OCI-M2 (cell line): ENCODE data around the gene LARGE1.
"Not testable (repeated sequence)": the region's sequence is repeated elsewhere in the genome, so short reads cannot be mapped to it uniquely, and the experiment has no call there.

Experiments used
- DNase-seq: peaks from one replicate; lab custom pipeline; 2025; ENCODE audit not compliant: unreplicated experiment; lab: John Stamatoyannopoulos, UW

Gene LARGE1

DNA sequence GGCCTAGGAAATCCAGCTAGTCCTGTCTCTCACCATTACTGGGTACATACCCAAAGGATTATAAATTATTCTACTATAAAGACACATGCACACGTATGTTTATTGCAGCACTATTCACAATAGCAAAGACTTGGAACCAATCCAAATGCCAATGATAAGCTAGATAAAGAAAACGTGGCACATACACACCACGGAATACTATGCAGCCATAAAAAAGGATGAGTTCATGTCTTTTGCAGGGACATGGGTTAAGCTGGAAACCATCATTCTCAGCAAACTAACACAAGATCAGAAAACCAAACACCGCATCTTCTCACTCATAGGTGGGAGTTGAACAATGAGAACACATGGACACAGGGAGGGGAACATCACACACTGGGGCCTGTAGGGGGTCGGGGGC is 61.6 kb downstream of the LARGE1 start:
- not testable (repeated sequence) for DNase-seq

GRCh38 chr22:33857767-33858166 is 62.5 kb downstream of the LARGE1 start:
- not testable (repeated sequence) for DNase-seq

- DNase-seq = no peak
Observed at GRCh38 chr22:33854724-33855123, 65.6 kb downstream of the LARGE1 start.

DNA sequence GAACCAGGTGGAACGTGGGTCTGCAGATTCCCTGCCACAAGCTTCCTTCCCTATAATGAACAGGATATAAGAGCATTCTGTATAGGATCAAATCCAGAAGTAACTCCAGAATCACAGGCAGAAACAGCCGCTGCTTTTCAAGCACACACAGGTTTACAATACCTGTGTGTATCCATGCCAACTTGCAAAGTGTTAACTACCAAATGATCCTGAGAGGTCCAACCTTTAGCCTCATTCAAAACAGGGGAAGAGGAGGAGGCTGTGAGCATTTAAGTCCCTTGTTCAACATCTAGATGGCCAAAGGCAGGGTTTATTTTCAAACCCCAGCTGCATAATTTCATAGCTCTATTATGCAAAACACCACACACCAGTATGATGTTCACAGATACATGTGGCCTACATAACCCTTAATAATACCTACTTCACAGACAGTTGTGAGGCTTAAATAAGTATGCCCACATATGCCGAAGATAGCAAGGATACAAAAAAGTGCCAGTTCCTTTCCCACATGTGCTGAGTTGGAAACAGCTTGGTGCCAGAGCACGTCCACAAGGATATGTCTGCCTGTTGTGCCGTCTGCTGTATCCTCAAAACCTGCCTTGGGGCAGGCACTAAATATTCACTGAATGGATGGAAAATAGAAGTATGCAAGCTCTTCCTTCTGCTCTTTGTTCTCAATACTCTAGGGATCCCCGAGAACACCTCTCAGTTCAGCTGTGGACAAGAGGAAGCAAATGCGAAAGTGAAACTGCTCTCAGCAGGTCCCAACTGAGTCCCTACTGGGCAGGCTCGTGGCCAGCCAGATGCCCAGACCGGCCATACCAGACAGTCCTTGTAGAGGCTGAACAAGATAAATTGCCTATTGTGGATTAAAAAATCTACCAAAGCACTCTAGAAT is 66.8 kb downstream of the LARGE1 start:
- DNase-seq = no peak

DNA sequence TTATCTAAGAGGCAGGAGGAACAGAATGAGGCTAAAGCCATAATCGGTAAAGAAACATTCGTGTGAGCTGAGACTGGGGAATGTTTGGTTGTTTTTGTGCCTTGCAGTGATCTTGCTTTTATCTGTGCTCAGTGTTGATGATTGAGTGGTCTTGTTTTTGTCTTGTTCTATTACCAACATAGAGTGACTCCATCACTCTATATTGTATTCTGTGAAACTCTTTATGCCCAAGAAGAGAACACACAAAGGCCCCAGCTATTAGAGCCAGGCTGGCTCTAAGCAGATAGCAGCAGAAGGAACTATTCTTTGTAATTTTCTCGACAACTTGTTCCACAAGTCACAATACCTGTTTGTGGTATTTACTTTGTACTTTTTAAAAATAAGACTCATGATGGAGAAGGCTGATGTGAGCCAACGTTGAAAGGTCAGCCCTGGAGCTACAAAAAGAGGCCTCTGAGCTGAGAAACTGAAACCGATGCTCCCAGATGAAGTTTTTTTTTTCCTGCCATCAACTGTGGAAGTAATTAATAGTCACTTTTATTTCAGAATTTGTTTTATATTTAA is 68.4 kb downstream of the LARGE1 start:
- DNase-seq = no peak

- no peak for DNase-seq
Observed at GRCh38 chr22:33851240-33851639, 69.0 kb downstream of the LARGE1 start.

DNA sequence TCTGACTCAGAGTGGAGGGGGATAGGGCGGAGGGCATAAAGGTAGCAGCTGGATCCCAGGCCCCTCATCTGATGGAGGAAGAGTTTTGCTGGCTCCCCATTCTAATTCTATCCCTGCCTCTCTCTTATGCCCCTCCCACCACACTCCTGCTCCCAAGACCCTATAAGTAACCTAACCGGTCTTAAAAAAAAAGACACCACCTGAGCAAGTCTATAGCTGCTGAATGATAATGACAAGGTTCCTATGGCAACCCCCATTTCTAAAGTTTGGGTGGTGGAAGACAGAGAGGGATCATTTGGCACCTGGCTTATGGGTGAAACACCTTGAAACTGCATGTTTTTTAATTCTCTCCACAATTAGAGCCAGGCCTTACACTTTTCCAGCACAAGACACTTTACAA is 69.6 kb downstream of the LARGE1 start:
- no peak for DNase-seq

GRCh38 chr22:33850193-33850592 is 70.1 kb downstream of the LARGE1 start:
- DNase-seq = no peak

DNA sequence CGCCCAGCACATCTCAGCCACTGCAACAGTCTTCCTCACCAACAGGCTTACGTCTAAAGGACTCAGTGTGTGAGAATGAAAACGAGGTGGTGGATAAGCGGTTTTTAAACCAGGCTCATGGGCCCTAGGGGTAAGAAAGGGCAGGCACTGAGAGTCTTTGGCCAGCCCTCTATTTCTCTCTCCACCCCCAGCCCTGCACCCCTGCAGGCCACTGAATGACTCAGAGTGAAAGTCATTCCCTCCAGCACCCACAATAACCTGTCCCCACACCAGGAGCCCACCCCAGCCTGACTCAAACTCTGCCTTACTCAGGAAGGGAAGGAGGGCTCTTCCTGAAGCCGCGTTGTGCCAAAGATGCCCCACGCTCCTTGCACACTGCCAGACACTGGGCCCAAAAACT is 72.0 kb downstream of the LARGE1 start:
- no peak for DNase-seq

DNA sequence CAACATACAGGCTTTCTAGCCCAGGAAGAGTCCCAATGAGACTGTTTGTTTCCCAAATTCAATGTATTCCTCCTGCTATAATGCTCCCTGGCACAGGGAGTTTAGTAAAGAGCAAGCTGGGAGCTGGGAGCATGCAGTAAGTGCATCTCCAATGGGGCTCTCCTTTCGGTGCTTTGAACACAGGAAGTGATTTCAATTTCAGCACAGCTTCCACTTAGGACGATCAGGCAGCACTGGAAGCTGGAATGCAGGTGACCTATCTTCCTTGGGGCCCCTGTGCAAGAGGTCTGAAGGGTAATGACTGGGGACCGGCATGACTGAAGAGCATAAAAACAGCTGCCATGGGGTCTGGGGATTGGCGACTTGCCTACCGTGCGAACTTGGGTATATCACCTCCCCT is 76.0 kb downstream of the LARGE1 start:
- DNase-seq = no peak

DNA sequence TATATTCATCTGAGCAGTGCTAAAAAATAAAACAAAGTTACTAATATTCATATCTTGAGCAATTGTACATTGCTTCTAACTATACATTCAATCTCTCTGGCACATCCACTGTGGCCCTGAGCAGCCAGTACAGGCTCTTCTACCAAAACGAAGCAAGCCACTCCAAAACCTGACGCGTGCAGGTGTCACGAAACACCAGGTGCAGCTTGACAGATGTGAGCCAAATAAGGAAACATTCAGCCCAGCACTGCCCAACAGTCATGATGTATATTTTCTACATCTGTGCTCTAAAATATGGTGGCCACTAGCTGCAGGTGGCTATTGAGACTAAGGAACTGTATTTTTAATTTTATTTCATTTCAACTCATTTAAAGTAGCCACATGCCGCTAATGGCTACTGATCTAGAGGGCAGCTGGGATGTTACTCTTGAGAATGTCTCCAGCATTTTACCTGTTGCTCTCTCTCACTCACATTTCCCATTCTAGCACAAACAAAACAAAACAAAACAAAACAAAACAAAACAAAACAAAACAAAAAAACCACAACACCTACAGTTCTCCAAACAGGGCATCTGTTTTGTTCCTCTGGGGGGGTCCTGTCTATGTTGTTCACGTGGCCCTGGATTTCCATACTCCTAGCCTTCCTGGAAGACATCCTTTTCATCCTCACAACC is 77.7 kb downstream of the LARGE1 start:
- no peak for DNase-seq

DNA sequence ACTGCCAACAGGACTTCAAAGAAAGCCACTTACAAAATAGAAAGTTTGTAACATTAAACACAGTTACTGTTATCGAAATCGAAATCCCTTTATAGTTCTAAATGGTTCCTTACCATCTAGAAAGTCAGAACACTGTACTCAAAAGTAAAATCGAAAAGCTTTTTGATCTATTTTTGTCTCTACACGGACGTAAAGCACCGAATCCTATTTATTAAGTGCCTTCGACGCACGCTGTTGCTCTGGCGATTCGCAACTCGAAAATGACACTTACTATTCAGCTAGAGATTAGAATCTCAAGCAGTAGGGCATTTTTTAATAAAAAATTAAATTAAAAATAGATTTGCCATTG is 78.3 kb downstream of the LARGE1 start:
- DNase-seq = no peak

- DNase-seq = no peak
Observed at GRCh38 chr22:33841281-33842005, 78.8 kb downstream of the LARGE1 start.

DNA sequence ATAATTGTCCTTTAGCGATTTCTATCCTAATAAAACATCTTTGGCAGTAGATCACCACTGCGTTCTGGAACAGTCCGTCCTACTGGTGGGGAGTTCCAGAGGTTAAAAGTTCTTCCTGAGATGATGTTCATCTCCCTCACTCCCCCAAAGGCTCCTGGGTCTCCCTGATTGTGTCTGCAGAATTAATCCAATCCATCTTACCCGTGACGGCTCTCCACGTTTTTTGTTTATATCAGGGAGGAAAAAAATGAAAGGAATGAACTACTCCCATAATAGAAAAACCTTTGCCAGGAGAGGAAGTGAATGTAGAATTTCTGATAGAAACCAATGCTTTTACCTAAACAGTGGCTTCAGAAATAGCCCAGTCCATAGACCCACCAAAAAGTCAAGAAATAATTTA is 81.6 kb downstream of the LARGE1 start:
- DNase-seq = no peak

- no peak for DNase-seq
Observed at GRCh38 chr22:33837826-33838225, 82.5 kb downstream of the LARGE1 start.

DNA sequence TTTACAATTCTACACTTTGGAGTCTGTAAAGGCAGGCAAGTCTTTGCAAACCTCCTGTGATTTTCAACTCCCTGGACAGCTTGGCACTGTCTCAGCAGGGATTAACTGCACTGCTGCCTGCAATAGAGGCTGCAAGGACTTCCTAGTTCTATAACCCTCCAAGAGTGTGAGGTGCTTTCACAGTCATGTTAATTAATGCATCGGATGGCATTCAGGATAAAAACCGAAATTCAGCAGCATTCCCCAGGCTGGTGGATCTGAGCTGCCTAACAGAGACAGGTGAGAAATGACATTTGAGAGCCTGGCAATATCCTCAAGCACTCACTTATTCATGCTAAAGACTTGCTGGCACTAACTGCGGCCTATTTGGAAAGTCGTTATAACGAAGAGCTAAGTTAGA is 85.0 kb downstream of the LARGE1 start:
- DNase-seq = no peak

- DNase-seq = no peak
Observed at GRCh38 chr22:33832558-33833151, 87.6 kb downstream of the LARGE1 start.

- no peak for DNase-seq
Observed at GRCh38 chr22:33831651-33832050, 88.6 kb downstream of the LARGE1 start.

DNA sequence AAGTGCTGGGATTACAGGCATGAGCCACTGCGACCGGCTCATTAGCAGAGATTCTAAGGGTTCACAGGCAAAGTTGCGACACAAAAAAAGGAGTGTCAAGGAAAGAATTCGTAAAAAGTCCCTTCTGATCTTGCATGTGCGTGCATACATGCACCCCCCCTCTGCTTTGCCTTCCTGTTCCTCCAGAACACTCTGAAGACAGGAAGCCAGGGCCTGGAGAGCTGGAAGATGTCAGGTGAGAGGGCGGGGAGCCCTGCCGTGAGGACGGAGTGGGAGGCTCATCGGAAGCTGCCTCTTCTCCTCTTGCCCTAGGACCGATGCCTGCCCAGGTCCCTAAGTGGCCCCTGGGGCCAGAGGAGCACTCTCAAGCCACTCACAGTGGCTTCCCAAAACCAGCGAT is 89.1 kb downstream of the LARGE1 start:
- DNase-seq = no peak

GRCh38 chr22:33829546-33830280 is 90.6 kb downstream of the LARGE1 start:
- no peak for DNase-seq

DNA sequence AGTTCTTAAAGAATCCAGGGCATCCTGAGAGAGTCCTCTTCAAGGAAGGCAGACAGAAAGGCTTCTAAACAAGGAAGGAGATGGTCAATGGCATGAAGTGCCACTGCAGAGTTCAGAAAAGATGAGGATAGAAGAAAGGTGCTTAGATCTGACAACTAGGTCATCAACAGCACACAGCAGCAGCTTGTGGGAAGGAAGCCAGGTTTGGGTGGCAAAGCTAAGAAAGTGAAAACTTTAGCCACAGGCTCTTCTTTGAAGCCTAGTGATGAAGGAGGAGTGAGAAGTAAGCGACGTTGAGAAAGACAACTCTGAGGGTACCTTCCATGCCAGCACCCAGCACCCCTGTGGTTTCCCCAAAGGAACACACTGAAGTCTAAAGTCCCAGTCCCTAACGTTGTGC is 92.0 kb downstream of the LARGE1 start:
- DNase-seq = no peak
